GM12891 (cell line): ENCODE measurements around the gene FCRLA.

Experiments
- PAX5 ChIP-seq: IDR thresholded peaks from 2 replicates; pipeline ENCODE4 v1.6.1; 2011; ENCODE audit warnings: low read length, moderate library complexity, mild to moderate bottlenecking; ENCODE audit not compliant: insufficient read depth, severe bottlenecking
- POLR2A ChIP-seq: IDR thresholded peaks from 2 replicates; pipeline ENCODE4 v1.6.1; 2011; ENCODE audit warnings: low read depth, low read length, control low read depth
- POLR2AphosphoS5 ChIP-seq: IDR thresholded peaks from 2 replicates; pipeline ENCODE4 v1.6.1; 2011; ENCODE audit warnings: low read depth, low read length, control low read depth
- POU2F2 ChIP-seq: IDR thresholded peaks from 2 replicates; pipeline ENCODE4 v1.6.1; 2011; ENCODE audit warnings: low read depth, mild to moderate bottlenecking, control low read depth, low read length, moderate library complexity
- SPI1 ChIP-seq: IDR thresholded peaks from 2 replicates; pipeline ENCODE4 v1.6.1; 2011; ENCODE audit warnings: low read depth, low read length, control low read depth
- TAF1 ChIP-seq: IDR thresholded peaks from 2 replicates; pipeline ENCODE4 v1.6.1; 2011; ENCODE audit warnings: low read depth, low read length, control low read depth

DNA sequence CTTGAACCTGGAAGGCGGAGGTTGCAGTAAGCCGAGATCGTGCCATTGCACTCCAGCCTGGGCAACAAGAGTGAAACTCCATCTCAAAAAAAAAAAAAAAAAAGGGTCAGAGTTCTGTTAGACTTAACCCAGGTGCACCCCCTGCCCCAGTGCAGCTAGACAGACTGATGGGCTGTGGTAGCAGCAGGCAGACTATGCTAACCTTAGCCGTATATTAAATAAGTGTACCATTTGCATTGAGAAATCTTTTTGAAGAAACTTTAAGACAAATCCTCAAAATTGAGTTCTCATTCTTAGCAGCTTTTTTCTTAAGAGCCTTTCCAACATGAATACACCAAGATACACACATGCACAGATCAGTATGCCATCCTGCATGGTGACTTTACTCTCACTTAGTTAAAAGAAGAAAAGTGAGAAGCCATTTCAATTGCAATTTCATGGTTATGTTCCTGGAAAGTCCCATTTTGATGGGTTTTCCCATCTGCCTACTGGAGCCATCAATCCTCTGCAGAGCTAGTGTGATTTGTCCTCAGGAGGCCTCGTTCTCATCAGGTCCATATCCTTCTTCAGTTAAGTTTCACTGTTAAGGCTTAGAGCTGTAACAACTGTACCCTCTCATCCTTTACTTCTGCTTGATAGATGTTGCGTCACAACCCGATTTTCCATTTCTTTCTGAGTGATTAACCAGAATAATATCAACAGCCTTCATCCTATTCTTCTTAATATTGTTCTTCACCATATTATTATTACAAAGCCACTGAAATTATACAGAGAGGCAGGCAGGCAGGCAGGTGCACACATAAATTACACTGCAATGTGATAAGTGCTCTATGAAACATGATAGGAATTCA is 21.6 kb downstream of the FCRLA start:
- TF ChIP-seq POLR2AphosphoS5 = no peak
- TF ChIP-seq POLR2A = no peak
- TF ChIP-seq TAF1 = 0 out of 2 replicates have a peak, but pooled peaks have one; percentile 8
- TF ChIP-seq POU2F2 = no peak
- no peak for TF ChIP-seq SPI1
- TF ChIP-seq PAX5 = no peak
